CD4-positive, alpha-beta memory T cell (primary cell): ENCODE data around the gene PLCB1. TPM values are rescaled to one million over a fixed set of nuclear protein-coding genes. Genes with fewer than 3 reads are reported as not detected.
"Not testable (repeated sequence)": the region's sequence is repeated elsewhere in the genome, so short reads cannot be mapped to it uniquely, and the experiment has no call there.

Experiments used
- CTCF ChIA-PET: fragments of 350-600 bp; sonication (Branson Sonifier 250); formaldehyde crosslinking; loops from one replicate; lab custom pipeline; 2021; ENCODE audit warnings: inconsistent platforms; ENCODE audit not compliant: partially characterized antibody; lab: Charles Lee
- POLR2A ChIA-PET: fragments of 350-600 bp; sonication (Branson Sonifier 250); formaldehyde crosslinking; loops from one replicate; lab custom pipeline; 2021; ENCODE audit not compliant: partially characterized antibody; lab: Charles Lee
- DNase-seq, 5 donors: peaks; one replicate each; pipeline versions ENCODE4 v3.0.0 to v3.0.0-alpha.2; 2020 to 2022; ENCODE audit warnings: mixed read lengths in 1 of 5
- H3K27ac ChIP-seq: one replicate; pipeline ENCODE4 v1.7.0; 2013; ENCODE audit warnings: low read depth, low read length
- H3K27me3 ChIP-seq: 2 replicates; pipeline ENCODE4 v1.7.0; 2013; ENCODE audit warnings: mild to moderate bottlenecking, low read length, moderate library complexity; ENCODE audit not compliant: insufficient read depth
- H3K36me3 ChIP-seq: 2 replicates; pipeline ENCODE4 v1.7.0; 2013; ENCODE audit warnings: mild to moderate bottlenecking, low read length, moderate library complexity; ENCODE audit not compliant: insufficient read depth
- H3K4me1 ChIP-seq: 2 replicates; pipeline ENCODE4 v1.7.0; 2013; ENCODE audit warnings: mild to moderate bottlenecking, low read length, moderate library complexity; ENCODE audit not compliant: insufficient read depth
- H3K4me3 ChIP-seq, 2 donors: one replicate each; pipeline ENCODE4 v1.7.0; 2013; ENCODE audit warnings: low read length in 2 of 2, mild to moderate bottlenecking in 1 of 2
- H3K9me3 ChIP-seq, 2 donors: one replicate each; pipeline ENCODE4 v1.7.0; 2013; ENCODE audit warnings: low read length in 2 of 2, control low read depth in 1 of 2; ENCODE audit not compliant: control insufficient read depth in 1 of 2
- H3K27ac Mint-ChIP-seq, 7 donors: one replicate each; pipeline ENCODE4 v1.8.0; 2020 to 2021; ENCODE audit warnings: mixed read lengths in 7 of 7, mild to moderate bottlenecking in 6 of 7, inconsistent platforms in 3 of 7, moderate library complexity in 3 of 7
- H3K27me3 Mint-ChIP-seq, 2 donors: one replicate each; pipeline ENCODE4 v1.8.0; 2020 to 2021; ENCODE audit warnings: mixed read lengths in 2 of 2
- H3K36me3 Mint-ChIP-seq, 2 donors: one replicate each; pipeline ENCODE4 v1.8.0; 2020 to 2021; ENCODE audit warnings: mixed read lengths in 2 of 2, inconsistent platforms in 1 of 2, mild to moderate bottlenecking in 1 of 2
- H3K4me1 Mint-ChIP-seq, 4 donors: one replicate each; pipeline ENCODE4 v1.8.0; 2020 to 2021; ENCODE audit warnings: mixed read lengths in 4 of 4, mild to moderate bottlenecking in 1 of 4
- H3K4me3 Mint-ChIP-seq, 8 donors: one replicate each; pipeline ENCODE4 v1.8.0; 2020 to 2021; ENCODE audit warnings: mixed read lengths in 8 of 8, mild to moderate bottlenecking in 7 of 8, moderate library complexity in 6 of 8, inconsistent platforms in 3 of 8
- H3K9me3 Mint-ChIP-seq, 8 donors: one replicate each; pipeline ENCODE4 v1.8.0; 2020 to 2021; ENCODE audit warnings: mixed read lengths in 8 of 8, mild to moderate bottlenecking in 5 of 8, inconsistent platforms in 3 of 8, moderate library complexity in 1 of 8
- intact Hi-C: fragments of 100-400 bp; cut with micrococcal nuclease; formaldehyde crosslinking; loops from one replicate; pipeline ENCODE4 v1.15.1; 2023
- polyA plus RNA-seq, 2 donors: library from polyadenylated mRNA; unstranded; fragments of 300-500 nt; fragmentation: Illumina TruSeq; gene quantifications; one replicate each; pipeline ENCODE4 v1.2.3, GENCODE V29; 2021
- total RNA-seq, 2 experiments: library from RNA; stranded (reverse); gene quantifications; one replicate each; pipeline ENCODE4 v1.2.3, GENCODE V29; 2021

PLCB1 gene
- total and polyA plus RNA-seq, 4 experiments from 2014 or later = 5.5 to 9.6 (median 8.2) TPM

- DNase-seq, H3K27me3 ChIP-seq, H3K4me1 ChIP-seq, intact Hi-C loops, H3K36me3 Mint-ChIP-seq, CTCF ChIA-PET, POLR2A ChIA-PET, H3K9me3 ChIP-seq, H3K4me3 Mint-ChIP-seq, H3K27ac ChIP-seq, H3K36me3 ChIP-seq, H3K4me1 Mint-ChIP-seq, H3K27ac Mint-ChIP-seq, H3K4me3 ChIP-seq, H3K27me3 Mint-ChIP-seq, H3K9me3 Mint-ChIP-seq: not testable (repeated sequence)
Measured at GRCh38 chr20:8379125-8379524, 247.1 kb downstream of the PLCB1 start.

GRCh38 chr20:8385247-8385646, 253.2 kb downstream of the PLCB1 start:
- intact Hi-C loops = no loop called here
- H3K36me3 ChIP-seq = no peaks in the 10 kb centered on the region
- H3K27me3 Mint-ChIP-seq = peaks cover 0 to 1% of the 10 kb centered on the region in 2 donors
- no peak overlapping the region for H3K27ac Mint-ChIP-seq
- no peaks in the 10 kb centered on the region for H3K36me3 Mint-ChIP-seq
- H3K4me3 ChIP-seq = no peak overlapping the region
- H3K27ac ChIP-seq = no peak overlapping the region
- no peaks in the 10 kb centered on the region for H3K9me3 Mint-ChIP-seq
- no peaks in the 10 kb centered on the region for H3K9me3 ChIP-seq
- ChIA-PET POLR2A (no interaction called here), CTCF (interaction anchor here (1.0 to 4.5 kb wide), 2 partner anchors 12 to 254 kb away, joined by 3 to 30 read pairs; partner anchors contain the start of gene PLCB1)
- no peaks in the 10 kb centered on the region for H3K4me1 ChIP-seq
- H3K27me3 ChIP-seq = no peaks in the 10 kb centered on the region
- peaks cover 9 to 24% (median 15%) of the 10 kb centered on the region in 4 donors for H3K4me1 Mint-ChIP-seq
- H3K4me3 Mint-ChIP-seq = no peak overlapping the region
- no peak for DNase-seq

GRCh38 chr20:8386991-8387390, 254.9 kb downstream of the PLCB1 start:
- Mint-ChIP-seq H3K27ac (peak overlapping the region in 2 of 7 donors; percentile 10 to 65), H3K36me3 (no peaks in the 10 kb centered on the region), H3K9me3 (no peaks in the 10 kb centered on the region), H3K4me3 (no peak overlapping the region), H3K27me3 (peaks cover 0 to 1% of the 10 kb centered on the region in 2 donors), H3K4me1 (peaks cover 9 to 18% (median 14%) of the 10 kb centered on the region in 4 donors)
- POLR2A ChIA-PET = no interaction called here
- no peaks in the 10 kb centered on the region for H3K36me3 ChIP-seq
- intact Hi-C loops = no loop called here
- H3K4me3 ChIP-seq = no peak overlapping the region
- DNase-seq = no peak
- no peaks in the 10 kb centered on the region for H3K9me3 ChIP-seq
- H3K27ac ChIP-seq = no peak overlapping the region
- no peaks in the 10 kb centered on the region for H3K4me1 ChIP-seq
- CTCF ChIA-PET = interaction anchor here (0.9 to 7.4 kb wide), 12 partner anchors 15 to 451 kb away, joined by 3 to 101 read pairs (median 4); partner anchors contain the start of gene PLCB1
- no peaks in the 10 kb centered on the region for H3K27me3 ChIP-seq

GRCh38 chr20:8388141-8388540, 256.1 kb downstream of the PLCB1 start:
- Histone ChIP-seq H3K4me3 (no peak overlapping the region), H3K9me3 (no peaks in the 10 kb centered on the region), H3K36me3 (no peaks in the 10 kb centered on the region), H3K27me3 (no peaks in the 10 kb centered on the region), H3K4me1 (no peaks in the 10 kb centered on the region), H3K27ac (no peak overlapping the region)
- Mint-ChIP-seq H3K27me3 (peaks cover 0 to 1% of the 10 kb centered on the region in 2 donors), H3K4me3 (no peak overlapping the region), H3K27ac (no peak overlapping the region), H3K36me3 (no peaks in the 10 kb centered on the region), H3K9me3 (no peaks in the 10 kb centered on the region), H3K4me1 (peaks cover 9 to 18% (median 13%) of the 10 kb centered on the region in 4 donors)
- ChIA-PET CTCF (interaction anchor here (0.7 to 7.4 kb wide), 14 partner anchors 13 to 452 kb away, joined by 3 to 101 read pairs (median 7); partner anchors contain the start of gene PLCB1), POLR2A (interaction anchor here (1.0 kb wide), 1 partner anchor 99 kb away, joined by 3 read pairs; no protein-coding TSS in a partner anchor)
- no peak for DNase-seq
- intact Hi-C loops = loop anchor here (2.0 kb wide), 1 partner anchor 83 kb away; no protein-coding TSS in a partner anchor

- Mint-ChIP-seq H3K9me3 (no peaks in the 10 kb centered on the region), H3K4me3 (no peak overlapping the region), H3K36me3 (no peaks in the 10 kb centered on the region), H3K27ac (no peak overlapping the region), H3K27me3 (peaks cover 0 to 1% of the 10 kb centered on the region in 2 donors), H3K4me1 (peaks cover 9 to 18% (median 12%) of the 10 kb centered on the region in 4 donors)
- no peak for DNase-seq
- Histone ChIP-seq H3K4me1 (no peaks in the 10 kb centered on the region), H3K9me3 (no peaks in the 10 kb centered on the region), H3K27me3 (no peaks in the 10 kb centered on the region), H3K27ac (no peak overlapping the region), H3K4me3 (no peak overlapping the region), H3K36me3 (no peaks in the 10 kb centered on the region)
- intact Hi-C loops = loop anchor here (1.0 to 2.0 kb wide), 4 partner anchors 84 to 452 kb away; partner anchors contain the start of gene PLCB1
- POLR2A ChIA-PET = interaction anchor here (1.0 kb wide), 1 partner anchor 99 kb away, joined by 3 read pairs; no protein-coding TSS in a partner anchor
- CTCF ChIA-PET = interaction anchor here (1.0 to 7.4 kb wide), 14 partner anchors 11 to 452 kb away, joined by 3 to 101 read pairs (median 7); partner anchors contain the start of gene PLCB1
Measured at GRCh38 chr20:8388707-8389106, 256.6 kb downstream of the PLCB1 start.

- intact Hi-C loops = loop anchor here (1.0 to 2.0 kb wide), 4 partner anchors 85 to 453 kb away; partner anchors contain the start of gene PLCB1
- Histone ChIP-seq H3K36me3 (no peaks in the 10 kb centered on the region), H3K27ac (no peak overlapping the region), H3K4me1 (no peaks in the 10 kb centered on the region), H3K27me3 (no peaks in the 10 kb centered on the region), H3K9me3 (no peaks in the 10 kb centered on the region), H3K4me3 (no peak overlapping the region)
- Mint-ChIP-seq H3K9me3 (no peaks in the 10 kb centered on the region), H3K27me3 (peaks cover 0 to 1% of the 10 kb centered on the region in 2 donors), H3K4me3 (no peak overlapping the region), H3K27ac (no peak overlapping the region), H3K36me3 (no peaks in the 10 kb centered on the region), H3K4me1 (peaks cover 9 to 18% (median 12%) of the 10 kb centered on the region in 4 donors)
- peak in 4 of 5 donors; percentile 29 to 37 (median 32) for DNase-seq
- ChIA-PET CTCF (interaction anchor here (0.5 to 7.4 kb wide), 15 partner anchors 8 to 453 kb away, joined by 3 to 101 read pairs (median 4); partner anchors contain the start of gene PLCB1), POLR2A (no interaction called here)
Measured at GRCh38 chr20:8389381-8390036, 257.4 kb downstream of the PLCB1 start.

- H3K9me3 Mint-ChIP-seq = no peaks in the 10 kb centered on the region
- Histone ChIP-seq H3K27me3 (no peaks in the 10 kb centered on the region), H3K4me1 (no peaks in the 10 kb centered on the region), H3K4me3 (no peak overlapping the region), H3K9me3 (no peaks in the 10 kb centered on the region), H3K36me3 (no peaks in the 10 kb centered on the region), H3K27ac (no peak overlapping the region)
- no peak overlapping the region for H3K27ac Mint-ChIP-seq
- no peaks in the 10 kb centered on the region for H3K36me3 Mint-ChIP-seq
- DNase-seq = no peak
- intact Hi-C loops = no loop called here
- H3K27me3 Mint-ChIP-seq = peaks cover 0 to 1% of the 10 kb centered on the region in 2 donors
- H3K4me1 Mint-ChIP-seq = peaks cover 9 to 18% (median 12%) of the 10 kb centered on the region in 4 donors
- ChIA-PET POLR2A (no interaction called here), CTCF (interaction anchor here (0.5 to 7.4 kb wide), 11 partner anchors 8 to 454 kb away, joined by 3 to 101 read pairs (median 4); no protein-coding TSS in a partner anchor)
- no peak overlapping the region for H3K4me3 Mint-ChIP-seq
Measured at GRCh38 chr20:8390037-8390433, 258.0 kb downstream of the PLCB1 start.
